ENCODE data around the gene FHIT.

Gene FHIT

DNA sequence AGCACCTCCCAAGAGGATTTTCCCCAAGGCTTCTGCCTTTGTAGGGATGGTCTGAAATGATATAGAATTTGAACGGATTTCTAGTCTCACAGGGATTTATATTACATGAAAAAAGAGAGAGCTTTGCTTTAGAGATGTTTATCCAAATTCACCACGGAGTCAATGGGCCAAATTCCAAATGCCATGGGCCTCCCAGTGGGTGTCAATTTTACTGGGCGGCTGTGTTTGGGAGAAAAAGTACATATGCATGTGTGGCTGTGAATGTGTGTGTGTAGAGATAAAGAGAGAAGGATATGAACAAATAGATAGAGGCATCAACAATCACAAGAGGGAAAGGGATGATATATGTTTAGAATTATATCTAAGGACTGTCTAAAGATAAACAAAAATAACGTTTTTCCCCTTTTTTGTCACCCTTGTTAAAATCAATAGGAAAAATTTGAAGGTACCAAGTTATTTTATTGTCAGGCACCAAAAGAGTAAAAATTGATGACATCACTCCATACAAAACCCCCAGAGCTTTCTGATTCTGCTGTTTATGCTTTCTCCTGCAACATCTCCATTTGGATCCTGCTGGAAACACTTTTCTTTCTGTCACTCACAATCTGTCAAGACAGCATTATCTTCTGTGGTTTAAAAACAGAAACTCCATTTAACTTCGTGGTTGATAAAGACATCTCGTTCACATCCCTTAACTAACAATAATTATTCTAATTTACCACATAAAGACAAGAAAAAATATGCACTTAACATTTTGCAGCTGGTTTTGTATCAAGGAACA, 160.7 kb downstream of the FHIT start:
- Mint-ChIP-seq H3K9me3 (no peaks in the 10 kb centered on the region), H3K36me3 (ENCODE audit: low read depth) (no peaks in the 10 kb centered on the region), H3K27ac (no peak overlapping the region), H3K27me3 (ENCODE audit: low read depth) (no peaks in the 10 kb centered on the region), H3K4me1 (no peaks in the 10 kb centered on the region), H3K4me3 (no peak overlapping the region)
- TF ChIP-seq CTCF (IDR thresholded peaks at IDR 0.05; ENCODE audit: unreplicated experiment in 3 of 3), result no peak

DNA sequence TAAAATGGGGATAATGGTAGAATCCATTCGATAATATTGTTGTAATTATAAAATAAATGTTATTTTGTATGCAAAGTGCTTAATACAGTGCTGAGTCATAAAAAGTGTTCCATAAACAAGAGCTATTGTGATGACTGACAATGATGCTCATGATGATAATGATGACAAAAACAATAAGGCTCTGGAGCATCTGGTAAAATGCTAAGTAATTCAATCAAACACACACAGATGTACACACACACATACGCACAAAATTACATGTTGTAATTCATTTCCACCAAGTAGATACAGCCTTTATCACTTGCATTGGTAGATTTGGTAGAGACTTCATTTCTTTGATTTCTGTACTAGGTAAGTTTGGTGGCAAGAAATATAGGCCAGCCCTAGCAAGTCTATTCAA, 163.8 kb downstream of the FHIT start:
- no peak for TF ChIP-seq CTCF (IDR thresholded peaks at IDR 0.05; ENCODE audit: unreplicated experiment in 3 of 3)
- Mint-ChIP-seq H3K27ac (no peak overlapping the region), H3K36me3 (ENCODE audit: low read depth) (no peaks in the 10 kb centered on the region), H3K27me3 (ENCODE audit: low read depth) (no peaks in the 10 kb centered on the region), H3K4me3 (no peak overlapping the region), H3K9me3 (peaks cover 7% of the 10 kb centered on the region), H3K4me1 (no peaks in the 10 kb centered on the region)

- no peak for TF ChIP-seq CTCF (IDR thresholded peaks at IDR 0.05; ENCODE audit: unreplicated experiment in 3 of 3)
- Mint-ChIP-seq H3K9me3 (peaks cover 9% of the 10 kb centered on the region), H3K4me1 (no peaks in the 10 kb centered on the region), H3K27me3 (ENCODE audit: low read depth) (no peaks in the 10 kb centered on the region), H3K36me3 (ENCODE audit: low read depth) (no peaks in the 10 kb centered on the region), H3K27ac (no peak overlapping the region), H3K4me3 (no peak overlapping the region)
Measured at GRCh38 chr3:61081554-61081953, 169.7 kb downstream of the FHIT start.

DNA sequence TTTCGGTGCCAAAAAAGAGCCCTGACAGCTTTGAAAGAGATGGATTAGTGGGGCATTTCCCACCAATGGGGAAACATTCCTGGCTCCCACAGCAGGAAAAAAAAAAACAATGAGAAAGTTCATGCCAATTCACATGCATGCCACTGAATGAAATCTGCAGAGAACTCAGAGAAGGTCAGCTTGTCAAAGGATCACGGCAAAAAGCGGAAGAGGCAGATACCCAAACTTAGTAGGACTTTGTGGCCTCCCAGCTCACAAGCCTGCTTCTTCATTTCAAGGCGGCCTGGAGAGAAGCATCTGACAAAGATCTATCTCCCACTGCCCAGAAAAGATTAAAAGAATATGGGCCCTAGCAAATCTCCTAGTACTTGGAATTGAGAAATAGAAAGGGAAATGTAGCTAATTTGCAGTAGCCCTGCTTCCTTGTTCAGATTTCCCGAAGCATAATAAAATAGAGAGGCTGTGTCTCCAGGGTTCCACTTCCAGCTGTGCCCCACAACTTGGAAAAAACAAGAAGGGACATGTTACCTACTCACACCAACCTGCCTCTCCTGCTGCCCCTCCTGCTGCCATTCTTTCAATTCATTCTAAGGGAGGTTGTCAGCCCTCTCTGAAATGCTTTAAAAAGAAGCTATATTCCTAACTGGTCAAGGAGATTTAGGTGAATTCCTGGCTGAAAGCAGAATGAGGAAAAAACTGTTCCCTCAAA, 170.4 kb downstream of the FHIT start:
- H3K4me1 Mint-ChIP-seq, result no peaks in the 10 kb centered on the region
- H3K27ac Mint-ChIP-seq, result no peak overlapping the region
- H3K4me3 Mint-ChIP-seq, result no peak overlapping the region
- H3K27me3 Mint-ChIP-seq (ENCODE audit: low read depth), result no peaks in the 10 kb centered on the region
- no peaks in the 10 kb centered on the region for H3K36me3 Mint-ChIP-seq (ENCODE audit: low read depth)
- peaks cover 9% of the 10 kb centered on the region for H3K9me3 Mint-ChIP-seq
- no peak for TF ChIP-seq CTCF (IDR thresholded peaks at IDR 0.05; ENCODE audit: unreplicated experiment in 3 of 3)

- Mint-ChIP-seq H3K4me3 (no peak overlapping the region), H3K27me3 (ENCODE audit: low read depth) (no peaks in the 10 kb centered on the region), H3K36me3 (ENCODE audit: low read depth) (no peaks in the 10 kb centered on the region), H3K9me3 (peaks cover 2% of the 10 kb centered on the region), H3K27ac (no peak overlapping the region), H3K4me1 (no peaks in the 10 kb centered on the region)
- TF ChIP-seq CTCF (IDR thresholded peaks at IDR 0.05; ENCODE audit: unreplicated experiment in 3 of 3), result no peak
Measured at GRCh38 chr3:61078048-61078752, 173.1 kb downstream of the FHIT start.

Measured in nephron (organoid).